ENCODE measurements around the gene CHGA.

CHGA gene

DNA sequence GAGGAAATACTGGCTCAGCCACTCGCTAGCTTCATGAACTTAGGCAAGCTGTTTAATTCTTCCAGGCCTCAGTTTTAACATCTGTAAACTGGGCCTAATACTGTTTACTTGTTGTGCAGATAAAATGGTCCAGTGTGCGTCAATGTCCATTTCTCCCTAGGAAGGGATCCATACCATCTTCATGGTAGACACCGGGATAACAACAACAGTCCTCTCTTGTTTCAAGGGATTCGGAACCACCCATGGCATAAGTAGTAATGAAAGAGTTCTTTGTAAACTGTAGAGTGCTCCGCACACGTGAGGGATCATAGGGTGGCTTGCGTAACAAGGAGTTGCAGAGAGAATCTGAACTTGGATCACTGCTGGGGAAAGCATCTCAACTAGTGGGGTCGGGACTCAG is 17.3 kb upstream of the CHGA start:
- no peak for DNase-seq (ENCODE audit: low read depth in 2 of 2)

DNA sequence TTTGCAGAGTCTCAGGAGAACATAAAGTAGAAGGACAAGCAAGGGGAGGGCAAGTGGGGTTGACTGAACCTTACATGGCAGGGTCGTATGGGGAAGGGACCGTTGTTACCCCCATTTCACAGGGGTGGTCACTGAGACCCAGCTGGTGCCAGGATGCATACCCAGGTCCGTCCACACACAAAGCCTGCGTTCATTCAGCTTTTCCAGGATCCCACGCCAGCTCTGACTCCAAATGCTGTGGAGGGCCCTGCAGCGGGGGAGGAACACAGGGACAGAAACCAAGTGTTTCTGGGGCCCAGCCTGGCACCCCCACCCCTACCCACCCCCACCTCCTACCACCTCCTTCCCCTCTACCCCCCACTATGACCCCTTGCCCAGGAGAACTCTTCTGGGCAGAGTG is 16.5 kb upstream of the CHGA start:
- DNase-seq (ENCODE audit: low read depth in 2 of 2): no peak

DNA sequence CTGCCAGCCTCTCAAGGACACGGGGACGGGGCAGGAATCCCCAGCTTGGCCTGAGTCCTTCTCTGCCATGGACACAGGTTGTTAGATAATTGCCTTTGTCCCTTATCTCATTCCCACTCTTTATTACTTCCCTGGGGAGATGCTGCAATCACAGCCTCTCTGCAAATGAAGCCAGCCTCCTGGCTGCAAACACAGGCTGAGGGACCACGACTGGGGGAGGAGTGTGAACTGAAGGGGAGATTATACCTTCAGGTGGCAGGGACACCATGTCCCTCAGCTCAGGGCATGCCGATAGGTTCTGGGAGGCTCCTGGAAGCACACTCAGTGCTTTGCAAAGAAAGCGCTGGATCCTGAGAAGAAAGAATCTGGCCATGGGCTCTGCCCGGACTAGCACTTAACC is 16.1 kb upstream of the CHGA start:
- DNase-seq (ENCODE audit: low read depth in 2 of 2): no peak

DNA sequence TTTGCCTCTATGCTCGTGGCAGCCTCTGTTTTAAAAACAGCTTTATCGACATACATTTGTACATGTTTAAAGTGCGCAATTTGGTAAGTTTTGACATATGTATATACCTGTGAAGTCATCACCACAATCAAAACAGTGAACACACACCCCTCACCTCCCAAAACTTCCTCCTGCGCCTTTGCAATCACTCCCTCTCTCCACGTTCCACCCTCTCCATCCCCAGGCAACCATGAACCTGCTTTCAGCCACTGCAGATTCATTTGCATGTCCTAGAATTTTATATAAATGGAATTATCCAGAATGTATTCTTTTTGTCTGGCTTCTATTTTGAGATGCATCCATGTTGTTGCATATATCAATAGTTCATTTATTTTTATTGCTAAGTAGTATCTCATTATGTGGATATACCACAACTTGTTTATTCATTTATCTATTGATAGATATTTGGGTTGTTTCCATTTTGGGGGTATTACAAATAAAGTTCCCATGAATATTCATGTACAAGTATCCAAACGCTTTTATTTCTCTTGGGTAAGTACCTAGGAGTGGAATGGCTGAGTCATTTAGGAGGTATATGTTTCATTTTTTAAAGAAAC is 15.5 kb upstream of the CHGA start:
- no peak for DNase-seq (ENCODE audit: low read depth in 2 of 2)

DNA sequence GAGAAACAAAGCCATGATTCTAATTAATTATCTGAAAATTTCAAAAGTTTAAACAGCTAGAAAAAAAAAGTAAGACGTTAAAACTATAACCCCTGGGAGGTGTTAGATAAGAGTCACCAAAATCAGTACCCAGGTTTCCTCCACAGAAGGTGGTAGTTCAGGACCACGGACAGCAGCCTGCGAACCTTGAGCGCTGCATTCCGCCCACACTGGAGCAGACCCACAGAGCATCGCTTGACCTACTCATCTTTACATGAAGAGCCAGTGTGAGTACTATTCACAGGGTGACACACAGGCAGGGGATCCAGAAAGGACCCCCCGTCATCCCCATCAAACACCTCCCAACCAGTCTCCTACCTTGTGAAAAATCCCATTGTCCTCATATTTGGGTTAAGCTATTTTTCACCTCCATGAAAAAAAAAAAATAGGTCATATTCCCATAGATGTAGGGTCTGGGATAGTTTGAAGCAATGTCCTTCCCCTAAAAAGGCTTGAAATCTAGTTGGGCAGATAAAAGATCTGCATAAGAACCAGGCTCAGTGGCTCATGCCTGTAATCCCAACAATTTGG is 8.8 kb upstream of the CHGA start:
- DNase-seq (ENCODE audit: low read depth in 2 of 2): no peak

DNA sequence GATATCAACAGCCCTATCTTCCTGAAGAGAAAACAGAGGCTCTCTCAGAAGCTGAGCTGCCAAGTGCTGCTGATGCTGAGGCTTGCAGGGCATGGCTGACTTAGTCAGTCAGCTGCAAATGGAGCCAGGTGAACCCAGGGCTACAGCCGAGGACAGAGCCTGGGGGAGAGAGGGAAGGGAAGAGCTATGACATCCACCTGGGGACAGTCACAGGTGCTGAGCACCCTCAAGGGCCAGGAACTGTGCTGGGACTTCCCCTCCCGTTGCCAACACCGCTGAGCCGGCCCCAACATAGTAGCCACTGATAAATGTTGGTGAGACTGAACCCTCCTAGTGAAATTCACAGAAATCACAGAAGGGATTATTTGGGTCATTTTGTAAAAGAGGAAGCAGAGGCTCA is 6.7 kb upstream of the CHGA start:
- no peak for DNase-seq (ENCODE audit: low read depth in 2 of 2)

DNA sequence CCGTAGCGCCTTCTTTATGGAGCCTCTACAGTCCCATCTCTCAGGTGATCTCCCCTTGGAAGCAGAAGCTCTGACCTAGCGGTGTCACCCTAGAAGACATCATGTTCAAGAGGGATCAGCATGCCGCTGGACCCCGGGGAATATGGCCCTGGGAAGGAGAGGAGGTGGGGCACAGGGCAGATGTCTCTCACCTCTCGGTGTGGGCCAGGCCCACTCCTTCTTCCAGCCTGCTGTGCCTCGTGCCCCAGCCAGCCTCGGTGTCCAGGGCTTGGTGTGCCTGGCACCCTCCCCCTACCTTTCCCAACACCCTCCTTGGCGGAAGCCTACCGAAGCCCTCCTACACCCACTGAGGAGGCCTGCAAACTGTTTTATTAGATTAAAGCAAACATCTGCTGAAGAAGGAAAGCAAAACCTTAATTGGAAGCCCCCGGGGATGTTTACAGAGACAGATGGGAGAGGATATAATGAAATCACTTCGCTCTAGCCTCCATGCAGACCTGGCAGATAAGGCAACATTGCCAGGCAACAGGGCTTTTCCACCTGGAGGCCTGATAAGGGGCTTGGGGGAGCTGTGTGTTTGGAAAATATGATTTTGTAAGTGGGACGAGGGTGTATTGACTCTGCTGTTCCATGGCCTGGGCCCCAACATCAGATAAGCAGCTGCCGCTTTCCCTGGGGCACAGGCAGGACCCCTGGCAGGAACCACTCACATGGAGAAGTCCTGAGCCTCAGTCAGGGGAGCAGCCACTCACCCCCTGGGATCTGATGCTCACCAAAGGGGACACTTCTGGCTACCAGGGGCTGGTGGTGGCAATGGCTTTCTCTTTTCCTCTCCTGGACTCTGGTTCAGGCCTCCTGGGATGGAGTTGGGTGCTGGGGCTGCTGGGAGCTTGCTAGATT is 5.7 kb upstream of the CHGA start:
- DNase-seq (ENCODE audit: low read depth in 2 of 2): no peak

DNA sequence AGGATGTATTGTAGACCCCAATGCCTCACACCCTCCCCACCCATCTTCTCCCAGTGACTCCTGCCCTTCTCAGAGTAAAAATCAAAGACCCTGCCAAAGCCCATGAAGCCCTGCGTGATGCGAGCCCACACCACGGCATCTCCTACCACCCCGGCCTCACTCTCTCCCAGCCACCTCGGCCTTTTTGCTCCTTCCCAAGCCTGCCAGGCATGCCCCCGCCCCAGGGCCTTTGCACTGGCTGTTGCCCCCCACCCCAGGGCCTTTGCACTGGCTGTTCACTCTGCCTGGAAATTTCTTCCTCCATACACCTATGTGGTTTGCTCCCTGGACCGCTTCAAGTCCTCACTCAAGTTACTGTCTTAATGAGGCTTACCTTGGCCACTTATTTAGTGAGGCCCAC is 5.0 kb upstream of the CHGA start:
- DNase-seq (ENCODE audit: low read depth in 2 of 2): no peak

DNA sequence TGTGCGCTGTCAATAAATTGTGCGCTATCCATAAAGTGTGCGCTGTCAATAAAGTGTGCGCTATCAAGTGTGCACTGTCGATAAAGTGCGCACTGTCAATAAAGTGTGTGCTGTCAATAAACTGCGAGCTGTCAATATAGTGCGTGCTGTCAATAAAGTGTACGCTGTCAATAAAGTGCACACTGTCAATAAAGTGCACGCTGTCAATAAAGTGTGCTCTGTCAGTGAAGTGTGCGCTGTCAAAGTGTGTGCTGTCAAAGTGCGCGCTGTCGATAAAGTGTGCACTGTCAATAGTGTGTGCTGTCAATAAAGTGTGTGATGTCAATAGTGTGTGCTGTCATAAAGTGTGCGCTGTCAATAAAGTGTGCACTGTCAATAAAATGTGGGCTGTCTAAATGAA is 2.9 kb upstream of the CHGA start:
- no peak for DNase-seq (ENCODE audit: low read depth in 2 of 2)

DNA sequence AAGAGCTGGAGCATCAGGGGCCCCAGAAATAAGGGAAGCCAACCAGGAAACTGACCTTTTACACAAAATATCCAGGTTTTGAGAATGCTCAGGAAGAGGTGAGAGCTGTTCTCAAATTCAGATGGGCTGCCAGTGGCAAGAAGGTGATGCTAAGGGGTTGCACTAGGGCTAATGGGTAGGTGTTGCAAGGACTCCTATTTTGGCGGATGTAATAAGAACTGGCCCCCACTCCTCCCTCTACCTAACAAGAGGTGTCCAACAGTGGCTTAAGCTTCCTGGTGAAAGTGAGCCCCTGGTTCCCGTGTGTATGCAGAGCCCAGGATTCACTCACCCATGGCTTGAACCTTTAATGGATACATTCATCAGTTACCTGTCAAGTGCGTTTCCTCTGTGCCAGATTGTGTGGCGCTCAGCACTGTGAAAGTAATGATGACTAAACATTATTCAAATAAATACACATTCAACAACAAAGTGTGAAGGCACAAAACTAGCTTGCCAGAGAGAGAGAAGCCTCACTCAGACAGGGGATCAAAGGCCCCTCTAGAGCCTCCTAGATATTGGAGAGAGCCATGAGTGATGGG is 705 bp upstream of the CHGA start:
- DNase-seq (ENCODE audit: low read depth in 2 of 2): no peak

DNA sequence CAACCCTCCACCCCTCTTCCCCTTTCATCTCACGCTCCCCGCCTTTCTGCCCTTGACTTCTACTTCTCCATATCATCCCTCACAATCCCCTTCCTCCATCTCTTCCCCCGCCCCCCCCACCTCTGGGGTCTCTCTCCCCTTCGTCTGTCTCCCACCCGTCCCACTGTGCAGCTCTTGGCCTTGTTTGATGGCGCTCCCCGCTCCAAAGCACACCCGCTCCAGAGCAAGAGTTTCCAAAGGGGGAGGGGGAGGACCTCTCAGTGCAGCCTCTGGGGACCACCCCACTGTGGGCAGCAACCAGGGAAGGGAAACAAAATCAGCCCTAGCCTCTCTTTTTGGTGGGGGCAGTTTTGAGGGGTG is 774 bp downstream of the CHGA start:
- no peak for DNase-seq (ENCODE audit: low read depth in 2 of 2)

DNA sequence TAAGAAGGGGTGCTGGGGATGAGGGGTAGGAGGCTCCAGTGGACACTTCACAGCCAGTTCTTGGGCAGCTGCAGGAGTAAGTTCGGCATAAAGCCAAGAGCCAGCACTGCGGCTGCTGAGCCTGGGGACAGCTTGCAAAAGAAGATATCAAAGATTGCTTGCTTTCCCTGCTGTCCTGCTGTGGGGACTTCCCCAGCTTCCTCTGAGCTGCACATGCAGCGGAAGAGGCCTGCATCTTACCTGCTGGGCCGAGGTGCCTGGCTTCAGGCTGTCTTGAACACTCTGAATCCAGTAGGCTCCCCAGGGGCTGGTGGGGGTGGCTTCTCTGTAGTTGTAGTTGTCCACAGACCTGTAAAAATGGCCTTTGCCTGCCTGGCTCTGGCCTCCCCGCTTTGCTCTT is 1.3 kb downstream of the CHGA start:
- DNase-seq (ENCODE audit: low read depth in 2 of 2): no peak

DNA sequence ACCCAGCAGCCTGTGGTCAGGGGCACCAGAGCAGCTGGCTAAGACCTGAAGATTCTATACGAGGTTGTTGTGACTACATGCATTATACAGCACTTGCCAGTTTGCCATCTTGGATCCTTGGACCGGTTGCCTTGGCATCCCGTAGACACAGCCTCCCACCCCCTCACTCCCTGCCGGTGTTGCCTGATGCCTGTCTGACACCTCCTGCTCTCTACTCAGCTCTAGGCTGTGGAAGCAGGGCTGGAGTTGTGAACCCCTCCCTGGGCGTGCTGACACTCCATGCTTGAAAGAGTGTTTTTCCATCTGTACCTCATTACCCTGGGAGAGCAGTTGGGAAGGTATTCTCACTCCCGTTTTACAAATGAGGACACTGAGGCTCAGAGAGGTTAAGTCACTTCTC is 2.5 kb downstream of the CHGA start:
- no peak for DNase-seq (ENCODE audit: low read depth in 2 of 2)

DNA sequence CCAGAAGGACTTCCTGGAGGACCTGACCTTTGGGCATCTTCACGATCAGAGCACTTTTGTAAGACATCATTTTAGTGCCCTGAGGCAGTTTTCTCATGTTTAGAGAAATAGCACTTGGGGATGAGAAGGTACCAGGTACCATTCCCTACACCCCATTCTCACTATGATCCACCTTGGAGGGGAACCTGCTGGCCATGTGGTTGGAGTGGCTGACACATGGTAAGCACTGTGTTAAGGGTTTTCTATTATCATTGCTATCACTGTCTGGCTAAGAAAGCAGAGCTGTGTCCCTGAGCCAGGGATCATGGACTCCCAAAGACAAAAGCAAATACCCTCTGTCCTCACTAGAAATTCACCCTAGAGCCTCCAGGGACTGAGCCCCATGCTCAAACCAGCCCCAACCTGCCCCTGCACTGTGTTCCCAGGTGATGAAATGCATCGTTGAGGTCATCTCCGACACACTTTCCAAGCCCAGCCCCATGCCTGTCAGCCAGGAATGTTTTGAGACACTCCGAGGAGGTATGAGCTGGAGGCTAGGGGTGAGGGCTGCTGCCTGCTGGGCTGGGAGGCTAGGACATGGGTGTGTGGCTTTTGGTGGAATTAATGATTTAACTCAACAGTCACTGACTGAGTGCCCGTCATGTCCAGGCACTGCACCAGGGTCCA is 3.4 kb downstream of the CHGA start:
- no peak for DNase-seq (ENCODE audit: low read depth in 2 of 2)

DNA sequence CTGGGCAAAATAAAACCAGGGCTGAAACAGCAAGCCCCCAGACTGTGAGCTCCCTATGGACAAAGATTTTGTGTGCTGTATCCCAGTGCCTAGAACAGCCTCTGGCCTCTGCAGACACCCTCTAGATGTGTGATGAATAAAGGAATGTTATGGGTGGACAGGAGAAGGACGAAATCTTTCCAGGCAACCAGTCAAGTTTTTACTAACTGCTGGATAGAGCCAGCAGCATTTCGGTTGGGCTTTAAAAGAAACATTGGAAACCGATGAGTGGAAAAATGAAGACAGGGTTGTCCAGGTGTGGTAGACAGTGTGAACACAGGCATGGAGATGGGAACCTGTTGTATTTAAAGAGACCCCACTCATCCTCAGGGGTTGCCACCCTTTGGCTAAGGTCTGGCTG is 4.0 kb downstream of the CHGA start:
- no peak for DNase-seq (ENCODE audit: low read depth in 2 of 2)

DNA sequence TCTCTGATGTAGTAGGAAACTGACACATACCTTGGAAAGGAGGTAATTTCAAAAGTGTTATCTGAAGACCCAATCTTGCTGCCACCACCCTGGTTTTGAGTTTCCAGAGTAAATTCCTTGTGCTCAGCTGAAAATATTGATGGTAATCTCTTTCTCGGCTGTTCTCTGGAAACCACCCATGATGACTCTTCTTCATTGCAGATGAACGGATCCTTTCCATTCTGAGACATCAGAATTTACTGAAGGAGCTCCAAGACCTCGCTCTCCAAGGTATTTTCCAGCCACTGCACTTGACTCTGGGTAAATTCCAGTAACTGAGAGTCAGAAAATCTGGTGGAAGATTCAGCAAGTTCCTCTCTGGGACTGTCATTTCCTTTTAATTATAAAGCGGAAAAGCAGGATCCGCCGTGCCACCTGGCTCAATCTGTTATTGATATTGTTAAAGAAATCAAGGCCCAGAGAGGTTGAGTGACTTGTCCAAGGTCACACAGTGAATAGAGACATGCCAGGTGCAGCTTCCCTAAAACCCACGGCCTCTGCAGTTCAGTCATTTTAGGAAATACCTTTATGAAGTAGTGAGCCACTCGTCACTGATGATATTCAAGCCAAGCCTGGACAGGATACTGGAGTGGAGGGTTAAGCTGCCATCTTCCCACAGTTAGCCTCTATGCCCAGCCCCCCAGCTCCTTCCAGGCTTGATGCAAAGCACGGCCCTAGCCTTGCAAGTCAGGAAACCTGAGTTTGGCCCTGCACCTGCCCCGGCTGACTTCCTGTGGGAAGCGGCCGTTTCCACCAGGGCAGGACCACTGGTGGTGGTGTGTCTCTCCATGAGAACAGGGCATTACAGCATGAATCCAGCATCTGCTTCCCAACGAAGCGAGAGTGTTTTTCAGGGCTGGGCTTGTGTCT is 4.7 kb downstream of the CHGA start:
- no peak for DNase-seq (ENCODE audit: low read depth in 2 of 2)

DNA sequence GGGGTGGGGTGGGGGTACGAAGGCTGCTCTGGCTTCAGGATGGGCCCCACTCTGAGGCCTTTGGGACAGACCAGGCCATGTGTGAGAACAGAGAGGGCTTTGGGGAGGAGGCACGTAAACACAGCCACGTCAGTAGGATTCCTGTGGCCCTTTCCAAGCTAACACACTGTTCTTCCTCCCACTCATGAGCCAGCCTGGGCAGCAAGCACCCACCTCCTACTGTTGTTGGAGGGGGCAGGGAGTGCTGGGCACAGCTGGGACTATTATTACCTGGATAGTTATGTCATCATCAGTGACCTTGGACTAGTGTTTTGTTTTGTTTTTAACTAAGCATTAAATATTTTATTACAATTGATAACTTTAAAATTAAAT is 5.3 kb downstream of the CHGA start:
- no peak for DNase-seq (ENCODE audit: low read depth in 2 of 2)

DNA sequence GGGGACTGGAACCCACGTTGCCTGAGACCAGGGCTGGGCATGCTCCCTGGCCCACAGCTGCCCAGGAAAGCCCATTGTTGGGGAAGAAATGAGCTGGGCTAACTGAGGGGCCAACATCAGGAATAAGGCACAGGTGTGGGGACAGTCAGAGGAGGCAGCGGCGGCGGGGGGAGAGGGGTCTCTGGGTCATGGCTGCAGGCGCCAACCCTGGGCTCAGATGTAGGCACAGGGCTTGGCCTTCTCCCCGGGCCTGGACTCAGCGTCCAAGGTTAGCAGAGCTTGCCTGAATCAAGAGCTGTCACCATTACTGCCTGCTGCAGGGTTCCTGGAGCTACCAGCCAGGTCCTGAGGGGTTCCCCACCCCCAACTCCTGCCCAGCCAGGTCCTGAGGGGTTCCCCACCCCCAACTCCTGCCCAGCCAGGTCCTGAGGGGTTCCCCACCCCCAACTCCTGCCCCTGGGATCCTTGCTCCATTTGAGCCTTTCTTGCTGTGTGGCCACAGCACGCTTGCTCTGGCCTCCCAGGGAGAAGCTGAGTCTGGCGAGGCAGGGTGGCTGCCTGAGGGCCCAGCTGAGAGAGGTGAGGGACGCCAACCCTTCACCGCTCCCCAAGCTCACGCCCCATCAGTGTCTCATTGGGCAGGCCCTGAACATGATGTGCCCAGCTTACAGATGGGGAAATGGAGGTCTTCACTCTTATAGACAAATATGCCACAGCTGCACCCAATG is 6.2 kb downstream of the CHGA start:
- no peak for DNase-seq (ENCODE audit: low read depth in 2 of 2)

DNA sequence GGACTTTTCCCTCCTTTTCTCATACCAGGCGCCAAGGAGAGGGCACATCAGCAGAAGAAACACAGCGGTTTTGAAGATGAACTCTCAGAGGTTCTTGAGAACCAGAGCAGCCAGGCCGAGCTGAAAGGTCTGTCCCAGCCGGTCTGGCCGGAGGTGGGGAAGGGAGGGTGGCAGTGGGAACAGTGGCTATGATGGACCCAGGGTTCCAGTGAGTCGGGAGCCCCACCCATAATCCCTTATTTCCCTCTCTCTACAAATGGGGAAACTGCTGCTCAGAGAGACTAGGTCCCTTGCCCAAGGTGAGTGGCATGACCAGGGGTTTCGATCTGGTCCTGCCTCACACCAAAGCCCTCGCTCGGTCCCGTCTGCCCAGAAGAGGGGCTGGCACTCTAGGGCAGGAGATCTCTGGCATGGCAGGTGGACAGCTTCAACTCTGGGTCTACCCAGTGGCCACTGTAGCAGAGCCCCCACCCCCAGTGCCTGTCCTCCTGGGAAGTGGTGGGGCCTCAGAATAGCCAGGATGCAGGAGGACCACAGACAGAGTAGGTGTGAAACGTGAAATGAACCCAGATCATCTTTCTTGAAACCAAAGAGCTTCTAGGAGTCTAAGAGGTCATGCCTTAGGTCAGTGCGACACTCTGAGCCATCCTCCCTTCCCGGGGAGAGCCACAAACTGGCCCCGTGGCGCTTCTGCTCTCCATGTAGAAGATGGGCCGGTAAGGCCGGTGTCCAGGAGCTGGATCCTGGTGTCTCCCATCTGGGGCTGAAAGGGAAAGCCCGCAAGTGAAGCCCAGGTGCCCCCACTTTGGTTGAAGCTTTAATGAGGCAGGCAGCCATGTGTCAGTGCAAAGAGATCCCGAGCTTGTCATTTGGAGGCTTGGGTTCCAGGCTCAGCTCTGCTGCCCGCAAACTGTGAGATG is 7.0 kb downstream of the CHGA start:
- no peak for DNase-seq (ENCODE audit: low read depth in 2 of 2)
